K562 (cell line): Measurements from ENCODE around the gene ARHGAP8. TPM values are rescaled to one million over a fixed set of nuclear protein-coding genes. Genes with fewer than 3 reads are reported as not detected.

Source experiments
- polyA plus RNA-seq, 8 experiments: library from polyadenylated mRNA; depleted of rRNA in 4 of 8; stranded (reverse) in 5 of 8; unstranded in 3 of 8; fragments of >200 nt; fragmentation: Nextera tagmentation in 2 of 8; fragmentation: Illumina TruSeq in 1 of 8; extraction: Ambion mirVana in 2 of 8; extraction: Trizol in 1 of 8; gene quantifications; 2 replicates each; pipeline versions ENCODE4 v1.2.1 to v1.2.3, GENCODE V29; 2011 to 2014; ENCODE audit warnings: inconsistent platforms in 1 of 8, missing spikeins in 1 of 8
- total RNA-seq, 7 experiments: library from RNA; depleted of rRNA in 6 of 7; stranded (reverse); fragments of >200 nt in 6 of 7; fragmentation: Illumina TruSeq in 2 of 7; extraction: Trizol in 2 of 7; gene quantifications; 2 replicates each; pipeline versions ENCODE4 v1.2.1 to v1.2.3, GENCODE V29; 2011 to 2021; ENCODE audit warnings: low replicate concordance in 1 of 7

Gene ARHGAP8
- total and polyA plus RNA-seq, 9 of the 15 experiments (the other 6 are each of a cell fraction or from before 2014, with no cell fraction given): 0.15 to 2.2 (median 0.62) TPM

Other genes starting within 250 kb of the ARHGAP8 start
- 13.3 and 18.4 TPM in 2 replicates for gene PRR5, start 50.4 kb upstream of the ARHGAP8 start, total RNA-seq (2014; rRNA removed)
- 3.1 and 4.6 TPM in 2 replicates for gene PRR5, start 50.4 kb upstream of the ARHGAP8 start, total RNA-seq (2014; rRNA removed; fragmentation: Illumina TruSeq; extraction: Trizol)
- gene PRR5, start 50.4 kb upstream of the ARHGAP8 start, total RNA-seq (2015; rRNA removed; fragmentation: Illumina TruSeq; extraction: Trizol): 7.5 and 9.5 TPM in 2 replicates
- 21.0 and 26.2 TPM in 2 replicates for gene PRR5, start 50.4 kb upstream of the ARHGAP8 start, total RNA-seq (2021)
- 10.1 and 14.5 TPM in 2 replicates for gene PRR5, start 50.4 kb upstream of the ARHGAP8 start, polyA plus RNA-seq (2011; rRNA removed)
- 6.6 and 9.5 TPM in 2 replicates for gene PRR5, start 50.4 kb upstream of the ARHGAP8 start, polyA plus RNA-seq (2014; fragmentation: Illumina TruSeq; extraction: Trizol)
- gene PRR5, start 50.4 kb upstream of the ARHGAP8 start, polyA plus RNA-seq (2014; fragmentation: Nextera tagmentation; extraction: Ambion mirVana): under 1 TPM; 0.13 to 0.49 TPM
- 18.6 and 20.3 TPM in 2 replicates for gene PRR5, start 50.4 kb upstream of the ARHGAP8 start, polyA plus RNA-seq (2014; rRNA removed)